IPS-NIHi11 (cell line): Measurements from ENCODE around the gene PPDPF.

Experiments used
- DNase-seq: peaks from one replicate; pipeline ENCODE4 v3.0.0; 2012; ENCODE audit warnings: mixed read lengths, low spot score

Gene PPDPF

GRCh38 chr20:63487781-63488241 is 32.8 kb upstream of the PPDPF start:
- no peak for DNase-seq

GRCh38 chr20:63488315-63489251 is 32.0 kb upstream of the PPDPF start:
- peak; percentile 58 for DNase-seq

DNA sequence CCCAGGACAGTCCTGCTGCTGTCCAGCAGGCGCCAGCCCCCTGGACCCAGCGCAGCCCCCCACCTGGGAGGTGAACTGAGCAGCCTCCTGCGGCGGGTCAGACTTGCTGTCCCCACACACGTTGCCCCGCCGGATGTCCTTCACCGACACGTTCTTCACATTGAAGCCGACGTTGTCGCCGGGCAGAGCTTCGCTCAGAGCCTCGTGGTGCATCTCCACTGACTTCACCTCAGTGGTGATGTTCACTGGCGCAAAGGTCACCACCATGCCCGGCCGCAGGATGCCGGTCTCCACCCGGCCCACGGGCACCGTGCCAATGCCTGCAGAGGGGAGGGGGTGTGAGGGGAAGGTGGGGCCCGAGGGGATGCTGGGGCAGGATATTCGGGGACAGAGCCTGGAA is 30.1 kb upstream of the PPDPF start:
- DNase-seq = no peak

GRCh38 chr20:63491078-63491477 is 29.5 kb upstream of the PPDPF start:
- DNase-seq = no peak

- DNase-seq = no peak
Observed at GRCh38 chr20:63491635-63492230, 28.8 kb upstream of the PPDPF start.

GRCh38 chr20:63492518-63492917 is 28.0 kb upstream of the PPDPF start:
- no peak for DNase-seq

DNA sequence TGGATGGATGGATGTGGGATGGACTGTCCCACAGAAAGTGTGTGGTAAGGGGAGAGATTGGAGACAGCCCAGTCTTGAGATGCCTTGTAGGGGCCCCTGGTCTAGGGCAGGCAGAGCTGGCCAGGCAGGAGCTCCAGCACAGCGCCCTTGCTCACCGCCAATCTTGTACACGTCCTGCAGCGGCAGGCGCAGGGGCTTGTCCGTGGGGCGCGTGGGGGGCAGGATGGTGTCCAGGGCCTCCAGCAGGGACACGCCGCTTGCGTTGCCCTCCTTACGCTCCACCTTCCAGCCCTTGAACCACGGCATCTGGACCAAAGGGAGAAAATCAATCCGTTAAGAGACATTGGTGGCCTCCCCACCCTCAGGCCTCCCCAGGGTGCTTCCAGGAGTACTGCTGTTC is 27.6 kb upstream of the PPDPF start:
- no peak for DNase-seq

DNA sequence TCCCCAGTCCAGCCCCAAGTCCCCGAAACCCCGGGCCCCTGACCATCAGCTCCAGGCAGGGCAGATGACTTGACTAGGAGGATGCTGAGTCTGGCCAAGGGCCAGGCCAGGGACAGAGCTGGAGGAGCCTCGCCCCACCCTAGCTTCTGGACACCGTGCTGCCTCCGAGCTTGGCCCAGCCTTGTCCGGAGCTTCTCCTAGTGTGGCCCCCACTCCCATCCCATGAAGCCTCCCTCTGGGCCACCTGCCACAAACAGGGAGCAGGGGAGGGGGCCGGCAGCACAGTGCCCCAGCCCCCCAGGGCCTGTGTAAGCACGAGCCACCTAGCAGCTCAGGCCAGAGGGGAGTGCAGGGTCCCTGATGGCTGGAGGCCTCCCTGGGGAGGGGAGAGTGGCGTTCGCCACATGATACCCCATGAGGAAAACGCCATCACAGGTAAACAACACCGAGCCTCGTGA is 27.0 kb upstream of the PPDPF start:
- DNase-seq = no peak

GRCh38 chr20:63494084-63494419 is 26.5 kb upstream of the PPDPF start:
- no peak for DNase-seq

- DNase-seq = peak; percentile 4
Observed at GRCh38 chr20:63494420-63495166, 26.0 kb upstream of the PPDPF start.

GRCh38 chr20:63495167-63495720 is 25.3 kb upstream of the PPDPF start:
- no peak for DNase-seq

DNA sequence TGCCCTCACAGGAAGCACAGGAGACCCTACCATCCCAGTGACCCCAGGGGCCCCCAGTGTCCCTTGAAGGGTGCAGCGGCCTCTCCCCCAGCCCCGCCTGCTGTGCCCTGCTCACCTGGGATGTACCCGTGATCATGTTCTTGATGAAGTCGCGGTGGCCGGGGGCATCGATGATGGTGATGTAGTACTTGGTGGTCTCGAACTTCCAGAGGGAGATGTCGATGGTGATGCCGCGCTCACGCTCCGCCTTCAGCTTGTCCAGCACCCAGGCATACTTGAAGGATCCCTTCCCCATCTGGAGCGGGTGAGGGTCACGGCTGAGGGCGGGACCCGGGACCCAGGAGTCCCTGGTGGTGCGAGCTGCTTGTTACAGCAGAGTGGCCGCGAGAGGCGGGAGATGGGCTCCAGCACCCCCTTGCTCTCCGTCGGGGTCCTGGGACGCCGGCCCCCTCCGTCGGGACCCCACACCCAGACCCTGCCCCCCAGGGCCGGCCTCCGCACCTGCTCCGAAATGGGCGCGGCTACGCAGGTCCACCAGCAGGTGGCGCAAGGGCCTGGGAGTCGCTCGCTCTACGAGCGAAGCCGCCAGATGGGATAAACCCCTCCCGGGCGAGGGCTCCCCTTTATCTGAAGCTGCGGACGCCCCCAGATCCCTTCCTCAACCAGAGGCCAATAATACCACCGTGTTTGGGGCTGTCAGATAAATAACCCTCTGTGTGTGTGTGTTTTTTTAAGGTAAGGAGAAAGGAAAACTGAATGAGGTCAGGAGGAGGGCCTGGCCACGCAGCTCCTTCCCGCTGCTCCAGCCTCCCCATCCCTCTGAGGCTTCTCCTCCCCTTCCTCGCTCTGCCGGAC is 24.6 kb upstream of the PPDPF start:
- DNase-seq = peak; percentile 93

DNA sequence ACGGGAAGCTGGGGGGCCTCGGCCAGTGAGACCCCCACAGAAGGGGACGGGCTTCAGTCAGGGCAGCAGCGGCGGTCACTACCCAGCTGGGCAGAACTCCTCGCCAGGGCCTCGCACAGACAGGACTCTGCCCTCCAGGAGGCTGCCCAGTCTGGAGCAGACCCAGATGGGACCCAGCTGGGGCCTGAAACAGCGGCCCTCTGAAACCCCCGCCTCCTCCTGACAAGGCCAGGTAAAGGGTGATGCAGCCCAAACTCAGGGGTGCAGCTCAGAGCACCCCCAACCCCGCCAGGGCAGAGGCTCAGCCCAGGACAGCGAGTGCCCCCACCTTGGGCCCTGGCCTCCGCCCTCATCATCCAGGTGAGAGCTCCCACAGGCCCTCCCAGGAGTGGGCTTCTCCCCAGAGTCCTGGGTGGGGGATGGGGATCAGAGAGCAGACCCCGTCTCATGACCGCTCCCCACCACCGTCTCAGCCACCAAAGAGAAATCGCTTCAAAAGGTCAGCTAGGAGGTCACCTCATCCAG is 23.9 kb upstream of the PPDPF start:
- no peak for DNase-seq

GRCh38 chr20:63497138-63497945 is 23.2 kb upstream of the PPDPF start:
- DNase-seq = peak; percentile 8

GRCh38 chr20:63497946-63498935 is 22.3 kb upstream of the PPDPF start:
- peak; percentile 69 for DNase-seq

DNA sequence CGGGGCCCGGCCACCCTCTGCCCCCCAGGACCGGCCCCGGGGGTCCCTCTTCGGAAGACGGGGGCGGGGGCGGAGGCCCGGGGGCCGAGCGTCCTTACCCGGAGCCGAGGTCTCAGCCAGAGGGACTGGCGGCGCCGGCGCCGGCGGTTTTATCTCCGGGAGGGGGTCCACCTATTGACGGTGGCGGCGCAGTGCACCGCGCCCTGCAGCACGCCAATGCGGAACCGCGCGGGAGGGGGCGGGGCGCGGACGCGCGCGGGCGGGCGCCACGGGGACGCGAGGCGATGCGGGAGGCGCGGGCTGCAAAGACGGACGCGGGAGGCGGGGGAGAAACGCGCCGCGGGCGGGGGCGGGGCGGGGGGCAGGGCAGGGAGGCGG is 21.6 kb upstream of the PPDPF start, which contains the start of gene EEF1A2:
TSS of gene EEF1A2 (minus strand) at position 124 of the 378 bp plus-strand sequence. CDS start 1,320 bp downstream, outside the sequence.
- peak; percentile 64 for DNase-seq

DNA sequence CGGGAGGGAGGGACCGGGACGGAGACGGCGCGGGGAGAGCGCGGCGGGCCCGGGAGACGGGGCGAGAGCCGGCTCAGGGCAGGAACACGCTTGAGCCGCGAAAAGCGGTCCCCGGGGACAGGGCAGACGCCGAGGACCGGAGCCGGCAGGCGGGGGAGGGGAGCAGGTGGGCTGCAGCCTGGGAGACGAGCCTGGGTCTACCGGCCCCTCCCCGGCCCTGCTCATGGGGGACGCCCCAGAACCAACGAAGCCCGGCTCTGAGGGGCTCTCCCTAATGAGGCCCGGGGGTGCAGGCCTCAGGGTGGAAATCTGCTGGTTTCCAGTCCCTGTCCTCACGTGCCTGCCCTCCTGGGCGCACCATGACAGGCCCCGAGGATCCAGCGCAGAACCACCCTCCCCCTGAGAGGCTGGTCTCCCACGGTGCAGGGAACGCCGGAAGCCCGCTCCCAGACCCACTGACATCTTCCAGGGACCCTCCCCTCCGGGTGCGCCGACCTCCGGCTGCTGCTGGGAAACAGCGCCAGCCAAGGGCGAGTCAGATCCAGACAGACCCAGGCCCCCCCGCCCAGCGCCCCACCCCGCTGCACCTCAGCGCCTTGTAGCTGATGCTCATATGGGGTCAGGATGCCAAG is 21.1 kb upstream of the PPDPF start:
- peak; percentile 75 for DNase-seq

DNA sequence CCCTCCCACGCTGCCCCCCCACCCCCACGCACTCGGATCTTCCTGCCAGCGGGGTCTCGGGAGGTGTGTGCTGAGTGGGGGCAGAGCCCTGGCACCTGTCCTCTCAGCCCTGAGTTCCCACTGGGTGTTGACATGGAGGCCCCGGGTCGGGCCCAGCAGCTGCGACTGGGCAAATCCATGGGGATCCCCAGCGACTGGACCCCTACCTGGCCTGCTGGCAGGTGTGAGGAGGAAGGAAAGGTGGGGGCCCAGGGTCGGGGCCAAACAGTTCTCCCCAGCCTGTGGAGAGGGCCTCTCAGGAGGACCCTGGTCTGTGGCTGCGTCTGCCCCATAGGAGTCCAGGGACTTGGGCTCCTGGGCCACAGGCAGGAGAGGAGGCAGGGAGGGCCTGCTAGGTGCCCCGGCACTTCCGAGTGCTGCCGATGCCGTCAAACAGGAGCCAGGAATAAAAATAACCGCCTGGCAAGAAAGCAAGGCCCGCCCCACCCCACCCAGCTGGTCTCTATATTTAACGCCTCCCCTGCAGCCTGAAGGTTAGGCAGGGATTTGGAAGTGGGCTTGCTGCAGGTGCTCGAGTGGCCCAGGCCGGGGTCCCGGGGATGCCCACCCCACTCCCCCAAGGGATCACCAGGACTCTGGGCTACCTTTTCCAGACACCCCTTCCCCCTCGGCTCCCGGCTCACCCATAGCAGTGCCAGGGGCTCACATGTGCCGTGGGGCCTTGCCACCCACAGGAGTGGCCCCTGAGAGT is 20.2 kb upstream of the PPDPF start:
- DNase-seq = peak; percentile 8
